Measurements from ENCODE around the gene ASIC2.
"Not testable (repeated sequence)": the region's sequence is repeated elsewhere in the genome, so short reads cannot be mapped to it uniquely, and the experiment has no call there.

ASIC2 gene

DNA sequence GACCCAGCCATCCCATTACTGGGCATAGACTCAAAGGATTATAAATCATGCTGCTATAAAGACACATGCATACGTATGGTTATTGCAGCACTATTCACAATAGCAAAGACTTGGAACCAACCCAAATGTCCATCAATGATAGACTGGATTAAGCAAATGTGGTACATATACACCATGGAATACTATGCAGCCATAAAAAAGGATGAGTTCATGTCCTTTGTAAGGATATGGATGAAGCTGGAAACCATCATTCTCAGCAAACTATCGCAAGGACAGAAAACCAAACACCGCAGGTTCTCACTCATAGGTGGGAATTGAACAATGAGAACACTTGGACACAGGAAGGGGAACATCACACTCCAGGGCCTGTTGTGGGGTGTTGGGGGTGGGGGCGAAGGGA, 323.9 kb downstream of the ASIC2 start:
- DNase-seq = not testable (repeated sequence)

GRCh38 chr17:32964541-32964940, 328.6 kb downstream of the ASIC2 start:
- no peak for DNase-seq
